GM23338 (cell line): ENCODE results near the gene CD300C. TPM values are rescaled to one million over a fixed set of nuclear protein-coding genes. Genes with fewer than 3 reads are reported as not detected.

Source experiments
- ATAC-seq: fragments of 200-7000 bp; cut with Tn5 transposase; 3 replicates; pipeline ENCODE4 v1.9.1; 2020
- DNase-seq: peaks from one replicate; pipeline ENCODE4 v3.0.0-alpha.2; 2015; ENCODE audit warnings: low spot score
- H2AFZ ChIP-seq: fragments of 200-600 bp; sonication (generic); 2 replicates; pipeline ENCODE4 v1.8.0; 2016; ENCODE audit warnings: antibody characterized with exemption, mild to moderate bottlenecking, moderate library complexity
- H3F3A ChIP-seq: fragments of 200-600 bp; sonication (generic); replicated peaks from 2 replicates; pipeline ENCODE4 v1.8.0; 2017; ENCODE audit warnings: antibody characterized with exemption, mixed run types, low read depth
- H3K27ac ChIP-seq: fragments of 200-600 bp; sonication (generic); 2 replicates; pipeline ENCODE4 v1.6.1; 2016; ENCODE audit warnings: low read depth
- H3K27me3 ChIP-seq: fragments of 200-600 bp; sonication (generic); 2 replicates; pipeline ENCODE4 v1.8.0; 2016; ENCODE audit warnings: mild to moderate bottlenecking, mixed run types, moderate library complexity; ENCODE audit not compliant: insufficient read depth
- H3K36me3 ChIP-seq: fragments of 200-600 bp; sonication (generic); 2 replicates; pipeline ENCODE4 v1.8.0; 2016; ENCODE audit warnings: mild to moderate bottlenecking; ENCODE audit not compliant: insufficient read depth
- H3K4me1 ChIP-seq: fragments of 200-600 bp; sonication (generic); 2 replicates; pipeline ENCODE4 v1.8.0; 2016; ENCODE audit warnings: mild to moderate bottlenecking, moderate library complexity; ENCODE audit not compliant: insufficient read depth
- H3K4me2 ChIP-seq: fragments of 200-600 bp; sonication (generic); 2 replicates; pipeline ENCODE4 v1.7.1; 2017; ENCODE audit warnings: mixed run types
- H3K4me3 ChIP-seq: fragments of 200-600 bp; sonication (generic); 2 replicates; pipeline ENCODE4 v1.6.1; 2016; ENCODE audit warnings: mixed run types
- H3K79me2 ChIP-seq: fragments of 200-600 bp; sonication (generic); replicated peaks from 2 replicates; pipeline ENCODE4 v1.8.0; 2017; ENCODE audit warnings: mild to moderate bottlenecking; ENCODE audit not compliant: insufficient read depth
- H3K9me2 ChIP-seq: fragments of 200-600 bp; sonication (generic); 2 replicates; pipeline ENCODE4 v1.8.0; 2017; ENCODE audit not compliant: insufficient read depth
- H4K20me1 ChIP-seq: fragments of 200-600 bp; sonication (generic); replicated peaks from 2 replicates; pipeline ENCODE4 v1.8.0; 2017; ENCODE audit warnings: mild to moderate bottlenecking; ENCODE audit not compliant: insufficient read depth
- H3K27ac Mint-ChIP-seq: 2 replicates; pipeline ENCODE4 v1.8.0; 2020; ENCODE audit warnings: inconsistent platforms, mild to moderate bottlenecking, moderate library complexity, mixed read lengths
- H3K27me3 Mint-ChIP-seq: 3 replicates; pipeline ENCODE4 v1.8.0; 2022; ENCODE audit warnings: low read depth, mild to moderate bottlenecking, moderate library complexity, mixed read lengths, inconsistent platforms; ENCODE audit not compliant: insufficient read depth, poor library complexity
- H3K36me3 Mint-ChIP-seq: 3 replicates; pipeline ENCODE4 v1.8.0; 2021; ENCODE audit warnings: low read depth, mild to moderate bottlenecking, inconsistent platforms, moderate library complexity, mixed read lengths
- H3K4me1 Mint-ChIP-seq: 3 replicates; pipeline ENCODE4 v1.8.0; 2020; ENCODE audit warnings: mild to moderate bottlenecking, inconsistent platforms, mixed read lengths
- H3K4me3 Mint-ChIP-seq: 3 replicates; pipeline ENCODE4 v1.8.0; 2021; ENCODE audit warnings: moderate library complexity, mild to moderate bottlenecking, inconsistent platforms, mixed read lengths
- H3K9me3 Mint-ChIP-seq: 3 replicates; pipeline ENCODE4 v1.8.0; 2020; ENCODE audit warnings: moderate library complexity, mild to moderate bottlenecking, inconsistent platforms, mixed read lengths
- CREB1 ChIP-seq: fragments of 250-450 bp; sonication (Bioruptor Pico); IDR thresholded peaks from 2 replicates; pipeline ENCODE4 v1.5.0; 2020; ENCODE audit warnings: low read depth, mild to moderate bottlenecking, moderate library complexity
- CTCF ChIP-seq, 2 experiments: fragments of 200-600 bp in 1 of 2; sonication (generic) in 1 of 2; conservative IDR thresholded peaks; 2 replicates each; pipeline versions ENCODE4 v1.5.1 to v1.6.1; 2016 to 2017; ENCODE audit warnings: antibody characterized with exemption in 2 of 2, low read depth in 2 of 2, mild to moderate bottlenecking in 2 of 2, moderate library complexity in 1 of 2
- EZH2 ChIP-seq: fragments of 200-600 bp; sonication (generic); IDR thresholded peaks from one replicate; pipeline ENCODE4 v1.8.0; 2017; ENCODE audit warnings: antibody characterized with exemption, mild to moderate bottlenecking, low read depth; ENCODE audit not compliant: unreplicated experiment
- EZH2phosphoT487 ChIP-seq: fragments of 200-600 bp; sonication (generic); IDR thresholded peaks from one replicate; pipeline ENCODE4 v1.8.1; 2018; ENCODE audit warnings: antibody characterized with exemption; ENCODE audit not compliant: unreplicated experiment
- JUNB ChIP-seq: IDR thresholded peaks from one replicate; pipeline ENCODE4 v1.6.1; 2016; ENCODE audit warnings: antibody characterized with exemption; ENCODE audit not compliant: unreplicated experiment
- NANOG ChIP-seq: IDR thresholded peaks from 2 replicates; pipeline ENCODE4 v1.6.1; 2016; ENCODE audit warnings: antibody characterized with exemption, borderline replicate concordance
- REST ChIP-seq: IDR thresholded peaks from one replicate; pipeline ENCODE4 v1.6.1; 2018; ENCODE audit warnings: antibody characterized with exemption; ENCODE audit not compliant: unreplicated experiment
- STAT1 ChIP-seq: IDR thresholded peaks from one replicate; pipeline ENCODE4 v1.6.1; 2016; ENCODE audit warnings: antibody characterized with exemption; ENCODE audit not compliant: unreplicated experiment
- ZNF114 ChIP-seq: fragments of 250-450 bp; sonication (Bioruptor Pico); IDR thresholded peaks from 2 replicates; pipeline ENCODE4 v1.5.0; 2020; ENCODE audit warnings: mild to moderate bottlenecking, moderate library complexity
- ZNF331 ChIP-seq: fragments of 250-450 bp; sonication (Bioruptor Pico); IDR thresholded peaks from 2 replicates; pipeline ENCODE4 v1.5.0; 2020; ENCODE audit warnings: low read depth, mild to moderate bottlenecking, moderate library complexity
- ZNF462 ChIP-seq: fragments of 250-450 bp; sonication (Bioruptor Pico); IDR thresholded peaks from 2 replicates; pipeline ENCODE4 v1.5.0; 2020; ENCODE audit warnings: mild to moderate bottlenecking, moderate library complexity
- polyA plus RNA-seq: library from polyadenylated mRNA; unstranded; fragments of >200 nt; fragmentation: Nextera tagmentation; extraction: Ambion mirVana; gene quantifications from 2 replicates; pipeline ENCODE4 v1.2.1, GENCODE V29; 2016
- total RNA-seq: library from RNA; depleted of rRNA; stranded (reverse); fragments of >200 nt; shearing (Covaris generic); gene quantifications from 2 replicates; pipeline ENCODE4 v1.2.3, GENCODE V29; 2014

CD300C gene
- total and polyA plus RNA-seq, 2 experiments from 2014 or later = not detected

- no peak for TF ChIP-seq ZNF331
- TF ChIP-seq NANOG = no peak
- TF ChIP-seq JUNB = no peak
- TF ChIP-seq CTCF (conservative IDR thresholded peaks at IDR 0.05; ENCODE audit: low read depth in 2 of 2) = no peak
- TF ChIP-seq ZNF114 (CRISPR knock-in tag) = no peak
- TF ChIP-seq CREB1 (CRISPR knock-in tag) = no peak
- no peak for TF ChIP-seq REST
- TF ChIP-seq STAT1 = no peak
Observed at GRCh38 chr17:74527756-74528155, 18.2 kb downstream of the CD300C start (continued).

DNA sequence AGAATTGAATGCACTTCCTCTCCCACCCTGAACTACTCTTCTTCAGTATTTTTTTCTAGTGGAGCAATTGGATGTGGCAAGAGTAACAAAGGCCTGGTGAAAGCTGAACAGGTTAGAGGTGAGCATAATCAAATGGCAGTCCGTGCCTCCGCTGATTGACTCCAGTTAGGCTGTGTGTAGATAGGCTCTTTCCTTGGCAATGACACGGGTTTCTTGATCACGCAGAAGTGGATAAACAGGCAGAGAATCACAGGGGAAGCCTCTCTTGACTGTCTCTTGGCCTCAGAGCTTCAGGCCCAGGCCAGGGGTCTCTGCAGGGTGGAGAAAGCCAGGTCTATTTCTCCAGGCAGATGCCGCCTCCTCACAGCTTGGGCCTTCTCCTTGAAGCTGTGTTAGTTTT is 18.8 kb downstream of the CD300C start:
- DNase-seq (no peak), ATAC-seq (no peak)
- Histone ChIP-seq H3K4me3 (no peak overlapping the region), H3K9me2 (no peaks in the 10 kb centered on the region), H2AFZ (no peak overlapping the region), H3K79me2 (no peaks in the 10 kb centered on the region), H3F3A (no peaks in the 10 kb centered on the region), H3K27me3 (no peaks in the 10 kb centered on the region), H3K4me1 (no peaks in the 10 kb centered on the region), H3K27ac (no peak overlapping the region), H4K20me1 (no peaks in the 10 kb centered on the region), H3K4me2 (no peak overlapping the region), H3K36me3 (no peaks in the 10 kb centered on the region)
- H3K9me3 Mint-ChIP-seq = peaks cover 22% of the 10 kb centered on the region
- no peak overlapping the region for H3K27ac Mint-ChIP-seq
- no peaks in the 10 kb centered on the region for H3K4me1 Mint-ChIP-seq
- H3K4me3 Mint-ChIP-seq = no peak overlapping the region
- H3K27me3 Mint-ChIP-seq = peaks cover 8% of the 10 kb centered on the region
- no peaks in the 10 kb centered on the region for H3K36me3 Mint-ChIP-seq
- TF ChIP-seq ZNF462 (CRISPR knock-in tag) (no peak), EZH2phosphoT487 (no peak), REST (no peak), EZH2 (no peak), NANOG (no peak)
